ENCODE results near the gene TPRG1.

TPRG1 gene

GRCh38 chr3:189184566-189184965, 12.8 kb downstream of the TPRG1 start:
- no peak for DNase-seq
- no peak for TF ChIP-seq GATA1 (IDR thresholded peaks at IDR 0.05; ENCODE audit: low read depth, low read length)
- no peak for TF ChIP-seq POLR2A (IDR thresholded peaks at IDR 0.05; ENCODE audit: low read length)

GRCh38 chr3:189186101-189186500, 14.3 kb downstream of the TPRG1 start:
- TF ChIP-seq GATA1 (IDR thresholded peaks at IDR 0.05; ENCODE audit: low read depth, low read length) (no peak), POLR2A (IDR thresholded peaks at IDR 0.05; ENCODE audit: low read length) (no peak)
- no peak for DNase-seq

GRCh38 chr3:189188466-189188865, 16.7 kb downstream of the TPRG1 start:
- TF ChIP-seq POLR2A (IDR thresholded peaks at IDR 0.05; ENCODE audit: low read length), result no peak
- no peak for DNase-seq

- DNase-seq, result no peak
Observed at GRCh38 chr3:189192725-189193124, 21.0 kb downstream of the TPRG1 start.

GRCh38 chr3:189195302-189195701, 23.5 kb downstream of the TPRG1 start:
- DNase-seq, result no peak
- TF ChIP-seq GATA1 (IDR thresholded peaks at IDR 0.05; ENCODE audit: low read depth, low read length) (no peak), POLR2A (IDR thresholded peaks at IDR 0.05; ENCODE audit: low read length) (no peak)

More at GRCh38 chr3:189192725-189193124, 21.0 kb downstream of the TPRG1 start:
- TF ChIP-seq GATA1 (IDR thresholded peaks at IDR 0.05; ENCODE audit: low read depth, low read length) (no peak), POLR2A (IDR thresholded peaks at IDR 0.05; ENCODE audit: low read length) (no peak)

- TF ChIP-seq GATA1 (IDR thresholded peaks at IDR 0.05; ENCODE audit: low read depth, low read length), result no peak
- no peak for TF ChIP-seq POLR2A (IDR thresholded peaks at IDR 0.05; ENCODE audit: low read length)
- DNase-seq, result no peak
Observed at GRCh38 chr3:189202106-189202505, 30.3 kb downstream of the TPRG1 start.

GRCh38 chr3:189202583-189202982, 30.8 kb downstream of the TPRG1 start:
- TF ChIP-seq POLR2A (IDR thresholded peaks at IDR 0.05; ENCODE audit: low read length) (no peak), GATA1 (IDR thresholded peaks at IDR 0.05; ENCODE audit: low read depth, low read length) (no peak)
- no peak for DNase-seq

GRCh38 chr3:189204167-189204866, 32.5 kb downstream of the TPRG1 start:
- TF ChIP-seq POLR2A (IDR thresholded peaks at IDR 0.05; ENCODE audit: low read length) (no peak), GATA1 (IDR thresholded peaks at IDR 0.05; ENCODE audit: low read depth, low read length) (no peak)
- no peak for DNase-seq

GRCh38 chr3:189204937-189205336, 33.2 kb downstream of the TPRG1 start:
- TF ChIP-seq GATA1 (IDR thresholded peaks at IDR 0.05; ENCODE audit: low read depth, low read length) (no peak), POLR2A (IDR thresholded peaks at IDR 0.05; ENCODE audit: low read length) (no peak)
- no peak for DNase-seq

GRCh38 chr3:189210251-189210770, 38.5 kb downstream of the TPRG1 start:
- DNase-seq, result no peak
- TF ChIP-seq GATA1 (IDR thresholded peaks at IDR 0.05; ENCODE audit: low read depth, low read length) (no peak), POLR2A (IDR thresholded peaks at IDR 0.05; ENCODE audit: low read length) (no peak)

- DNase-seq, result no peak
- no peak for TF ChIP-seq POLR2A (IDR thresholded peaks at IDR 0.05; ENCODE audit: low read length)
- TF ChIP-seq GATA1 (IDR thresholded peaks at IDR 0.05; ENCODE audit: low read depth, low read length), result no peak
Observed at GRCh38 chr3:189212681-189213080, 40.9 kb downstream of the TPRG1 start.

GRCh38 chr3:189214651-189215050, 42.9 kb downstream of the TPRG1 start:
- DNase-seq, result no peak
- TF ChIP-seq GATA1 (IDR thresholded peaks at IDR 0.05; ENCODE audit: low read depth, low read length) (no peak), POLR2A (IDR thresholded peaks at IDR 0.05; ENCODE audit: low read length) (no peak)

GRCh38 chr3:189222927-189223636, 51.3 kb downstream of the TPRG1 start:
- DNase-seq, result no peak
- TF ChIP-seq POLR2A (IDR thresholded peaks at IDR 0.05; ENCODE audit: low read length) (no peak), GATA1 (IDR thresholded peaks at IDR 0.05; ENCODE audit: low read depth, low read length) (no peak)

GRCh38 chr3:189225431-189225830, 53.7 kb downstream of the TPRG1 start:
- TF ChIP-seq GATA1 (IDR thresholded peaks at IDR 0.05; ENCODE audit: low read depth, low read length) (no peak), POLR2A (IDR thresholded peaks at IDR 0.05; ENCODE audit: low read length) (no peak)

GRCh38 chr3:189227249-189227648, 55.5 kb downstream of the TPRG1 start:
- no peak for DNase-seq
- no peak for TF ChIP-seq POLR2A (IDR thresholded peaks at IDR 0.05; ENCODE audit: low read length)
- no peak for TF ChIP-seq GATA1 (IDR thresholded peaks at IDR 0.05; ENCODE audit: low read depth, low read length)

More at GRCh38 chr3:189225431-189225830, 53.7 kb downstream of the TPRG1 start:
- no peak for DNase-seq

Measured in erythroblast (primary cell).